ENCODE results near the gene WNT5A.

DNA sequence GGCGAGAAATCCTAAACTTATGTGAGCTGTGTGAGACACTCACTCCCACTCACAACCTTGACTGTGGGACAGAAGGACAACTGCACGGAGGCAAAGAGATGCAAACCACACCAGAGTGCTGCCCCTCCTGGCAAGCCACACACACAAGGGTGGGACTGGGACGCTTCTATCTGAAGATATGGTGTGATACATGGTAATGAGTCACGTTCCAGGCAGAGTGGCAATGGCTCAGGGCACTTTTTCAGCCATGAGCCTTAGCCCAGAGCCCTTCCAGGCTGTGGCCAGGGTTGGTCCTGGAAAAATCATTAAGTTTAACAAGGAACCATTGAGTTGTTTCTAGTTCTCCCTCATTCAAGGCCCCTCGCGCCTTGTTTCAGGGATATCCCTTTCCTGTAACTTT, 56.1 kb downstream of the WNT5A start:
- no peak for TF ChIP-seq EZH2 (IDR thresholded peaks at IDR 0.05; ENCODE audit: borderline replicate concordance, low read length)
- TF ChIP-seq, protein P1, sequence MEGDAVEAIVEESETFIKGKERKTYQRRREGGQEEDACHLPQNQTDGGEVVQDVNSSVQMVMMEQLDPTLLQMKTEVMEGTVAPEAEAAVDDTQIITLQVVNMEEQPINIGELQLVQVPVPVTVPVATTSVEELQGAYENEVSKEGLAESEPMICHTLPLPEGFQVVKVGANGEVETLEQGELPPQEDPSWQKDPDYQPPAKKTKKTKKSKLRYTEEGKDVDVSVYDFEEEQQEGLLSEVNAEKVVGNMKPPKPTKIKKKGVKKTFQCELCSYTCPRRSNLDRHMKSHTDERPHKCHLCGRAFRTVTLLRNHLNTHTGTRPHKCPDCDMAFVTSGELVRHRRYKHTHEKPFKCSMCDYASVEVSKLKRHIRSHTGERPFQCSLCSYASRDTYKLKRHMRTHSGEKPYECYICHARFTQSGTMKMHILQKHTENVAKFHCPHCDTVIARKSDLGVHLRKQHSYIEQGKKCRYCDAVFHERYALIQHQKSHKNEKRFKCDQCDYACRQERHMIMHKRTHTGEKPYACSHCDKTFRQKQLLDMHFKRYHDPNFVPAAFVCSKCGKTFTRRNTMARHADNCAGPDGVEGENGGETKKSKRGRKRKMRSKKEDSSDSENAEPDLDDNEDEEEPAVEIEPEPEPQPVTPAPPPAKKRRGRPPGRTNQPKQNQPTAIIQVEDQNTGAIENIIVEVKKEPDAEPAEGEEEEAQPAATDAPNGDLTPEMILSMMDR (IDR thresholded peaks at IDR 0.05; ENCODE audit: low read length), result no peak

All from OCI-LY1 (cell line).